OCI-LY7 (cell line): ENCODE results near the gene B3GNT3. TPM values are rescaled to one million over a fixed set of nuclear protein-coding genes. Genes with fewer than 3 reads are reported as not detected.

ENCODE experiments used
- BruUV-seq: library from RNA; stranded (reverse); fragments of 400-500 nt; replicated peaks from 2 replicates; lab custom pipeline; 2021; lab: Mats Ljungman, UMichigan
- CTCF ChIA-PET: fragments of 300-600 bp; sonication (Branson Sonifier 250); formaldehyde crosslinking; loops from one replicate; lab custom pipeline; 2022; ENCODE audit warnings: antibody characterized with exemption; ENCODE audit not compliant: unreplicated experiment; lab: Charles Lee
- POLR2A ChIA-PET: fragments of 300-600 bp; sonication (Branson Sonifier 250); formaldehyde crosslinking; loops from one replicate; lab custom pipeline; 2022; ENCODE audit warnings: antibody characterized with exemption; lab: Charles Lee
- DNase-seq: peaks from one replicate; pipeline ENCODE4 v3.0.0-alpha.2; 2015; ENCODE audit warnings: low spot score
- H2AFZ ChIP-seq: fragments of 200-600 bp; sonication (generic), shearing (Covaris generic); 2 replicates; pipeline ENCODE4 v1.6.1; 2014; ENCODE audit warnings: mild to moderate bottlenecking, antibody characterized with exemption, low read length, moderate library complexity
- H3K27ac ChIP-seq: fragments of 200-600 bp; sonication (generic); 2 replicates; pipeline ENCODE4 v1.5.1; 2014; ENCODE audit warnings: mixed run types, low read depth, mild to moderate bottlenecking, moderate library complexity, low read length, inconsistent platforms; ENCODE audit not compliant: poor library complexity, severe bottlenecking
- H3K36me3 ChIP-seq: fragments of 200-600 bp; sonication (generic); 2 replicates; pipeline ENCODE4 v1.6.1; 2014; ENCODE audit warnings: mild to moderate bottlenecking, antibody characterized with exemption, low read length, moderate library complexity, mixed read lengths; ENCODE audit not compliant: insufficient read depth
- H3K4me1 ChIP-seq: fragments of 200-600 bp; sonication (generic); 2 replicates; pipeline ENCODE4 v1.5.1; 2014; ENCODE audit warnings: mild to moderate bottlenecking, low read length; ENCODE audit not compliant: insufficient read depth, poor library complexity, severe bottlenecking
- H3K4me2 ChIP-seq: fragments of 200-600 bp; sonication (generic); 2 replicates; pipeline ENCODE4 v1.6.1; 2014; ENCODE audit warnings: mild to moderate bottlenecking, low read length
- H3K4me3 ChIP-seq: fragments of 200-600 bp; sonication (generic); 2 replicates; pipeline ENCODE4 v1.5.1; 2014; ENCODE audit warnings: mild to moderate bottlenecking, low read depth, low read length; ENCODE audit not compliant: poor library complexity, severe bottlenecking
- H3K79me2 ChIP-seq: fragments of 200-600 bp; sonication (generic); 2 replicates; pipeline ENCODE4 v1.6.1; 2016; ENCODE audit warnings: low read depth, mild to moderate bottlenecking, low read length, moderate library complexity, mixed read lengths; ENCODE audit not compliant: insufficient read depth
- H3K9me2 ChIP-seq: fragments of 200-600 bp; sonication (generic); 2 replicates; pipeline ENCODE4 v1.6.1; 2016; ENCODE audit warnings: mild to moderate bottlenecking, low read length, mixed read lengths; ENCODE audit not compliant: insufficient read depth
- H3K9me3 ChIP-seq: fragments of 200-600 bp; sonication (generic); 2 replicates; pipeline ENCODE4 v1.6.1; 2014; ENCODE audit warnings: mild to moderate bottlenecking, mixed run types, low read length, mixed read lengths
- H4K20me1 ChIP-seq: fragments of 200-600 bp; sonication (generic); 2 replicates; pipeline ENCODE4 v1.6.1; 2014; ENCODE audit warnings: mild to moderate bottlenecking, antibody characterized with exemption, low read length, moderate library complexity, mixed read lengths; ENCODE audit not compliant: insufficient read depth
- EZH2phosphoT487 ChIP-seq: fragments of 200-600 bp; sonication (generic); IDR thresholded peaks from 2 replicates; pipeline ENCODE4 v1.6.1; 2018; ENCODE audit warnings: low read depth, borderline replicate concordance, mild to moderate bottlenecking, mixed run types, antibody characterized with exemption, low read length, moderate library complexity, mixed read lengths
- intact Hi-C: fragments of 100-400 bp; cut with micrococcal nuclease; formaldehyde crosslinking; loops from one replicate; pipeline ENCODE4 v1.10.0; 2022; ENCODE audit not compliant: unreplicated experiment
- total RNA-seq, 2 experiments: library from RNA; depleted of rRNA in 1 of 2; stranded (reverse); fragments of >200 nt in 1 of 2; shearing (Covaris generic) in 1 of 2; gene quantifications; 2 replicates each; pipeline ENCODE4 v1.2.3, GENCODE V29; 2014 to 2022
- TF ChIP-seq, protein P1 (sequence below): fragments of 200-600 bp; sonication (generic); conservative IDR thresholded peaks from 2 replicates; pipeline ENCODE4 v1.5.1; 2014; ENCODE audit warnings: mild to moderate bottlenecking, antibody characterized with exemption, low read length, moderate library complexity, mixed read lengths

The B3GNT3 gene
- total RNA-seq, 2 experiments from 2014 or later = not detected

DNA sequence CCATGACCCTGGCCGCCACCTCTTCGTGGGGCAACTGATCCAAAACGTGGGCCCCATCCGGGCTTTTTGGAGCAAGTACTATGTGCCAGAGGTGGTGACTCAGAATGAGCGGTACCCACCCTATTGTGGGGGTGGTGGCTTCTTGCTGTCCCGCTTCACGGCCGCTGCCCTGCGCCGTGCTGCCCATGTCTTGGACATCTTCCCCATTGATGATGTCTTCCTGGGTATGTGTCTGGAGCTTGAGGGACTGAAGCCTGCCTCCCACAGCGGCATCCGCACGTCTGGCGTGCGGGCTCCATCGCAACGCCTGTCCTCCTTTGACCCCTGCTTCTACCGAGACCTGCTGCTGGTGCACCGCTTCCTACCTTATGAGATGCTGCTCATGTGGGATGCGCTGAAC lies 16.7 kb downstream of the B3GNT3 start:
- no peak for TF ChIP-seq EZH2phosphoT487
- TF ChIP-seq, protein P1, sequence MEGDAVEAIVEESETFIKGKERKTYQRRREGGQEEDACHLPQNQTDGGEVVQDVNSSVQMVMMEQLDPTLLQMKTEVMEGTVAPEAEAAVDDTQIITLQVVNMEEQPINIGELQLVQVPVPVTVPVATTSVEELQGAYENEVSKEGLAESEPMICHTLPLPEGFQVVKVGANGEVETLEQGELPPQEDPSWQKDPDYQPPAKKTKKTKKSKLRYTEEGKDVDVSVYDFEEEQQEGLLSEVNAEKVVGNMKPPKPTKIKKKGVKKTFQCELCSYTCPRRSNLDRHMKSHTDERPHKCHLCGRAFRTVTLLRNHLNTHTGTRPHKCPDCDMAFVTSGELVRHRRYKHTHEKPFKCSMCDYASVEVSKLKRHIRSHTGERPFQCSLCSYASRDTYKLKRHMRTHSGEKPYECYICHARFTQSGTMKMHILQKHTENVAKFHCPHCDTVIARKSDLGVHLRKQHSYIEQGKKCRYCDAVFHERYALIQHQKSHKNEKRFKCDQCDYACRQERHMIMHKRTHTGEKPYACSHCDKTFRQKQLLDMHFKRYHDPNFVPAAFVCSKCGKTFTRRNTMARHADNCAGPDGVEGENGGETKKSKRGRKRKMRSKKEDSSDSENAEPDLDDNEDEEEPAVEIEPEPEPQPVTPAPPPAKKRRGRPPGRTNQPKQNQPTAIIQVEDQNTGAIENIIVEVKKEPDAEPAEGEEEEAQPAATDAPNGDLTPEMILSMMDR = no peak
- H3K4me3 ChIP-seq = no peak overlapping the region
- H3K36me3 ChIP-seq = no peaks in the 10 kb centered on the region
- H3K9me2 ChIP-seq = no peaks in the 10 kb centered on the region
- H4K20me1 ChIP-seq = no peaks in the 10 kb centered on the region
- ChIA-PET POLR2A (no interaction called here), CTCF (no interaction called here)
- no peak overlapping the region for H3K27ac ChIP-seq
- no peak overlapping the region for H2AFZ ChIP-seq
- no peaks in the 10 kb centered on the region for H3K9me3 ChIP-seq
- BruUV-seq = no TSS peak
- no peak overlapping the region for H3K4me2 ChIP-seq
- intact Hi-C loops = no loop called here
- no peaks in the 10 kb centered on the region for H3K4me1 ChIP-seq
- H3K79me2 ChIP-seq = no peaks in the 10 kb centered on the region
- DNase-seq = no peak

DNA sequence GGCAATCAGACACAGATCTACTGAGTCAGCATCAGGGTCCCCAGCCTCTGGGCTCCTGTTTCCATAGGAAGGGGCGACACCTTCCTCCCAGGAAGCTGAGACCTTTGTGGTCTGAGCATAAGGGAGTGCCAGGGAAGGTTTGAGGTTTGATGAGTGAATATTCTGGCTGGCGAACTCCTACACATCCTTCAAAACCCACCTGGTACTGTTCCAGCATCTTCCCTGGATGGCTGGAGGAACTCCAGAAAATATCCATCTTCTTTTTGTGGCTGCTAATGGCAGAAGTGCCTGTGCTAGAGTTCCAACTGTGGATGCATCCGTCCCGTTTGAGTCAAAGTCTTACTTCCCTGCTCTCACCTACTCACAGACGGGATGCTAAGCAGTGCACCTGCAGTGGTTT lies 17.2 kb downstream of the B3GNT3 start:
- no peaks in the 10 kb centered on the region for H3K79me2 ChIP-seq
- ChIA-PET CTCF (no interaction called here), POLR2A (no interaction called here)
- no peak overlapping the region for H3K27ac ChIP-seq
- no peaks in the 10 kb centered on the region for H3K36me3 ChIP-seq
- H3K4me3 ChIP-seq = no peak overlapping the region
- DNase-seq = no peak
- no peaks in the 10 kb centered on the region for H3K9me3 ChIP-seq
- H3K9me2 ChIP-seq = no peaks in the 10 kb centered on the region
- no TSS peak for BruUV-seq
- no peak overlapping the region for H3K4me2 ChIP-seq
- no peaks in the 10 kb centered on the region for H4K20me1 ChIP-seq
- intact Hi-C loops = no loop called here
- TF ChIP-seq, protein P1 = no peak
- no peak for TF ChIP-seq EZH2phosphoT487
- H3K4me1 ChIP-seq = no peaks in the 10 kb centered on the region
- no peak overlapping the region for H2AFZ ChIP-seq

DNA sequence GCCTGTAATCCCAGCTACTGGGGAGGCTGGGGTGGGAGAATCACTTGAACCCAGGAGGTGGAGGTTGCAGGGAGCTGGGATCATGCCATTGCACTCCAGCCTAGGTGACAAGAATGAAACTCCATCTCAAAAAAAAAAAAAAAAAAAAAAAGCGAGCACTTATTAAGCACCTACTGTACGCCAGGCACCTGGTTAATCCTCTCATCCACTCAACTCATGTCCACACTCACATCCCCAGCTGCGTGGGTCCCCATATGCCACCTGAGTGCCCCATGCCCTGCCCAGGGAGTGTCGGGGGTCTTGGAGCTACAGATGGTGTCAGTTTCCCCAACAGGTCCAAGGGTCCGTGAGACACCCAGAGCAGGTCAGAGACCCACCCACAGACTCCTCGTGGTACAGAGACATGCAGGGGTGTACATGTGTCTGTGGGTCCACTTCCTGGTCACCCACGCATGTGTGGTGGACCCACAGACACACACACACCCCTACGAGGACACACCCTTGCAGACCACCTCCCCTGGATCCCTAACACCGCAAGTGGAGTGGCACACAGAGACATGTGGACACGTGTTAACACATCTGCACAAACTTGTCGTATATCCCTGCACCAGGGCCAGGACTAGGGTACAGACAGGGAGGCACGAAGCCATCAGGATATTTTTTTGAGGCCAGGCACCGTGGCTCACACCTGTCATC lies 22.9 kb downstream of the B3GNT3 start:
- Histone ChIP-seq H4K20me1 (no peaks in the 10 kb centered on the region), H3K4me1 (no peaks in the 10 kb centered on the region), H3K36me3 (no peaks in the 10 kb centered on the region), H3K79me2 (no peaks in the 10 kb centered on the region), H2AFZ (no peak overlapping the region), H3K9me2 (no peaks in the 10 kb centered on the region), H3K9me3 (no peaks in the 10 kb centered on the region), H3K27ac (no peak overlapping the region), H3K4me2 (no peak overlapping the region), H3K4me3 (no peak overlapping the region)
- POLR2A ChIA-PET = interaction anchor here (0.6 kb wide), 1 partner anchor 15 kb away, joined by 4 read pairs; no protein-coding TSS in a partner anchor
- no TSS peak for BruUV-seq
- intact Hi-C loops = no loop called here
- CTCF ChIA-PET = no interaction called here
- no peak for DNase-seq
- TF ChIP-seq, protein P1 = no peak
- no peak for TF ChIP-seq EZH2phosphoT487
